ENCODE results near the gene COQ10A. TPM values are rescaled to one million over a fixed set of nuclear protein-coding genes. Genes with fewer than 3 reads are reported as not detected.

COQ10A gene
- total and polyA plus RNA-seq, 9 of the 15 experiments (the other 6 are each of a cell fraction or from before 2014, with no cell fraction given): 3.1 to 26.4 (median 12.7) TPM

GRCh38 chr12:56223571-56224101 is 43.1 kb upstream of the COQ10A start (continued):
- TF ChIP-seq CTCF (IDR thresholded peaks at IDR 0.05 in 2 of 3, conservative IDR thresholded peaks at IDR 0.05 in 1 of 3; ENCODE audit: insufficient read depth in 2 of 3, low read depth in 1 of 3, low read length in 3 of 3) (no peak), ETS1 (conservative IDR thresholded peaks at IDR 0.05; ENCODE audit: control insufficient read depth, low read depth, low read length) (no peak), IRF9 (tag; IDR thresholded peaks at IDR 0.05) (no peak), SMARCA4 (IDR thresholded peaks at IDR 0.05) (0 out of 2 replicates have a peak, but pooled peaks have one; percentile 8), MCM3 (IDR thresholded peaks at IDR 0.05) (no peak), SMARCC2 (IDR thresholded peaks at IDR 0.05; ENCODE audit: low read depth) (no peak), MLLT1 (IDR thresholded peaks at IDR 0.05) (peak in 1 of 2 experiments; percentile 27; a peak in 1 of 4 replicates), NR3C1 (CRISPR knock-in tag; IDR thresholded peaks at IDR 0.05) (no peak), SIN3B (IDR thresholded peaks at IDR 0.05; ENCODE audit: low read depth) (no peak), XRCC3 (IDR thresholded peaks at IDR 0.05) (no peak), DPF2 (IDR thresholded peaks at IDR 0.05) (no peak), ID3 (CRISPR knock-in tag; IDR thresholded peaks at IDR 0.05) (no peak), ID3 (tag; IDR thresholded peaks at IDR 0.05) (no peak), ZBTB2 (IDR thresholded peaks at IDR 0.05) (0 out of 2 replicates have a peak, but pooled peaks have one; percentile 6), ARID3B (CRISPR knock-in tag; IDR thresholded peaks at IDR 0.05; ENCODE audit: borderline replicate concordance) (no peak), NBN (IDR thresholded peaks at IDR 0.05; ENCODE audit: low read depth) (no peak), HDAC3 (IDR thresholded peaks at IDR 0.05; ENCODE audit: borderline replicate concordance, partially characterized antibody) (no peak), ZNF408 (CRISPR knock-in tag; IDR thresholded peaks at IDR 0.05; ENCODE audit: low read depth) (no peak), ELF2 (CRISPR knock-in tag; IDR thresholded peaks at IDR 0.05) (no peak), GABPB1 (CRISPR knock-in tag; IDR thresholded peaks at IDR 0.05) (no peak)

Measured in K562 (cell line).